H1 (cell line): ENCODE results near the gene DSTYK. TPM values are rescaled to one million over a fixed set of nuclear protein-coding genes. Genes with fewer than 3 reads are reported as not detected.
A peak's percentile ranks its signal among the peaks of the same experiment; 100 is the strongest.

Experiments used
- CTCF ChIA-PET: fragments of 300-600 bp; sonication (Branson Sonifier 250); formaldehyde crosslinking; loops from one replicate; lab custom pipeline; 2021; ENCODE audit not compliant: partially characterized antibody; lab: Charles Lee
- POLR2A ChIA-PET: fragments of 300-600 bp; sonication (Branson Sonifier 250); formaldehyde crosslinking; loops from one replicate; lab custom pipeline; 2021; ENCODE audit warnings: inconsistent platforms; ENCODE audit not compliant: partially characterized antibody; lab: Charles Lee
- DNase-seq, 2 experiments: peaks; one replicate each; pipeline versions ENCODE4 v3.0.0 to v3.0.0-alpha.2; 2010 to 2022; ENCODE audit warnings: low spot score in 2 of 2, low read depth in 1 of 2, mixed read lengths in 1 of 2
- FAIRE-seq: peaks from 2 replicates; lab custom pipeline; 2011; peaks lifted over from hg19 to GRCh38; lab: Jason Lieb, UNC
- H2AFZ ChIP-seq: 2 replicates; pipeline ENCODE4 v1.8.1; 2012; ENCODE audit warnings: low read length, inconsistent platforms
- H2AK5ac ChIP-seq: 2 replicates; pipeline ENCODE4 v1.6.1; 2013; ENCODE audit warnings: low read depth, low read length
- H2BK120ac ChIP-seq: replicated peaks from 2 replicates; pipeline ENCODE3; 2013; ENCODE audit warnings: low read depth, low read length, inconsistent platforms
- H2BK12ac ChIP-seq: 2 replicates; pipeline ENCODE4 v1.6.1; 2013; ENCODE audit warnings: low read depth, low read length
- H2BK15ac ChIP-seq: 2 replicates; pipeline ENCODE4 v1.6.1; 2013; ENCODE audit warnings: low read length
- H2BK20ac ChIP-seq: 2 replicates; pipeline ENCODE4 v1.6.1; 2013; ENCODE audit warnings: low read length
- H2BK5ac ChIP-seq: 2 replicates; pipeline ENCODE4 v1.6.1; 2013; ENCODE audit warnings: low read depth, low read length
- H3K14ac ChIP-seq: 2 replicates; pipeline ENCODE4 v1.6.1; 2013; ENCODE audit warnings: inconsistent platforms; ENCODE audit not compliant: insufficient read length
- H3K18ac ChIP-seq: 2 replicates; pipeline ENCODE4 v1.6.1; 2013; ENCODE audit warnings: low read length; ENCODE audit errors: extremely low read depth
- H3K23ac ChIP-seq: 2 replicates; pipeline ENCODE4 v1.6.1; 2013; ENCODE audit warnings: inconsistent platforms; ENCODE audit not compliant: insufficient read length
- H3K23me2 ChIP-seq: 2 replicates; pipeline ENCODE4 v1.6.1; 2013; ENCODE audit warnings: low read depth, low read length
- H3K27ac ChIP-seq: 2 replicates; pipeline ENCODE4 v1.6.1; 2011; ENCODE audit warnings: low read depth, low read length, inconsistent platforms
- H3K27me3 ChIP-seq, 4 experiments: replicated peaks in 1 of 4; 1 replicate in 1 of 4; 2 replicates in 3 of 4; pipeline versions ENCODE4 v1.6.1 to v1.8.1; 2011 to 2013; ENCODE audit warnings: low read length in 3 of 4, mild to moderate bottlenecking in 3 of 4, inconsistent platforms in 2 of 4, mixed read lengths in 2 of 4, moderate library complexity in 1 of 4; ENCODE audit not compliant: control insufficient read depth in 3 of 4, insufficient read depth in 3 of 4; ENCODE audit errors: extremely low read depth in 1 of 4
- H3K36me3 ChIP-seq, 4 experiments: 2 replicates each; pipeline versions ENCODE4 v1.6.1 to v1.8.1; 2011 to 2013; ENCODE audit warnings: mild to moderate bottlenecking in 4 of 4, low read length in 3 of 4, moderate library complexity in 2 of 4, control low read depth in 1 of 4, inconsistent platforms in 1 of 4; ENCODE audit not compliant: insufficient read depth in 4 of 4, control insufficient read depth in 2 of 4
- H3K4ac ChIP-seq: replicated peaks from 2 replicates; pipeline ENCODE3; 2013; ENCODE audit warnings: low read length, low read depth, mixed read lengths, inconsistent platforms; ENCODE audit not compliant: insufficient read length
- H3K4me1 ChIP-seq, 4 experiments: replicated peaks in 1 of 4; 1 replicate in 1 of 4; 2 replicates in 3 of 4; pipeline versions ENCODE4 v1.6.1 to v1.8.1; 2011 to 2013; ENCODE audit warnings: low read length in 3 of 4, inconsistent platforms in 2 of 4, mixed read lengths in 1 of 4; ENCODE audit not compliant: insufficient read depth in 4 of 4, control insufficient read depth in 3 of 4
- H3K4me2 ChIP-seq, 2 experiments: 2 replicates each; pipeline versions ENCODE4 v1.6.1 to v1.8.1; 2011 to 2013; ENCODE audit warnings: low read depth in 2 of 2, low read length in 2 of 2, control low read depth in 1 of 2, inconsistent platforms in 1 of 2, mild to moderate bottlenecking in 1 of 2; ENCODE audit not compliant: insufficient read depth in 1 of 2
- H3K4me3 ChIP-seq, 4 experiments: fragments of 200-600, 300-600 bp in 1 of 4; sonication (generic), shearing (Covaris generic), sonication (Bioruptor Twin) in 1 of 4; 2 replicates each; pipeline versions ENCODE4 v1.5.1 to v1.8.1; 2011 to 2016; ENCODE audit warnings: low read length in 4 of 4, low read depth in 3 of 4, control low read depth in 2 of 4, inconsistent platforms in 2 of 4, mild to moderate bottlenecking in 2 of 4, mixed read lengths in 1 of 4, moderate library complexity in 1 of 4; ENCODE audit not compliant: insufficient read depth in 2 of 4; ENCODE audit errors: extremely low read depth in 1 of 4
- H3K56ac ChIP-seq: replicated peaks from 2 replicates; pipeline ENCODE3; 2013; ENCODE audit warnings: low read depth, mild to moderate bottlenecking, mixed read lengths, low read length, inconsistent platforms; ENCODE audit not compliant: insufficient read length
- H3K79me1 ChIP-seq: 2 replicates; pipeline ENCODE4 v1.6.1; 2013; ENCODE audit warnings: low read depth, low read length, control low read depth
- H3K79me2 ChIP-seq, 2 experiments: 2 replicates each; pipeline versions ENCODE4 v1.6.1 to v1.8.1; 2012 to 2013; ENCODE audit warnings: low read length in 2 of 2, mild to moderate bottlenecking in 2 of 2, inconsistent platforms in 1 of 2; ENCODE audit not compliant: insufficient read depth in 2 of 2, control insufficient read depth in 1 of 2
- H3K9ac ChIP-seq, 4 experiments: replicated peaks in 1 of 4; 1 replicate in 1 of 4; 2 replicates in 3 of 4; pipeline versions ENCODE4 v1.6.1 to v1.8.1; 2011 to 2013; ENCODE audit warnings: low read depth in 3 of 4, low read length in 3 of 4, control low read depth in 2 of 4, mild to moderate bottlenecking in 2 of 4, moderate library complexity in 2 of 4, inconsistent platforms in 1 of 4; ENCODE audit errors: extremely low read depth in 1 of 4
- H3K9me3 ChIP-seq, 2 experiments: 2 replicates each; pipeline versions ENCODE4 v1.6.1 to v1.8.1; 2012 to 2013; ENCODE audit warnings: mild to moderate bottlenecking in 2 of 2, moderate library complexity in 2 of 2, control low read depth in 1 of 2, inconsistent platforms in 1 of 2, low read depth in 1 of 2, low read length in 1 of 2, mixed read lengths in 1 of 2; ENCODE audit not compliant: insufficient read depth in 2 of 2
- H4K20me1 ChIP-seq, 2 experiments: replicated peaks in 1 of 2; 2 replicates each; pipeline versions ENCODE3 to v1.8.1; 2011 to 2013; ENCODE audit warnings: inconsistent platforms in 2 of 2, low read length in 2 of 2, mild to moderate bottlenecking in 1 of 2; ENCODE audit not compliant: insufficient read depth in 2 of 2, control insufficient read depth in 1 of 2
- H4K5ac ChIP-seq: 2 replicates; pipeline ENCODE4 v1.6.1; 2013; ENCODE audit warnings: low read length, low read depth, mixed read lengths, inconsistent platforms; ENCODE audit not compliant: insufficient read length
- H4K8ac ChIP-seq: 2 replicates; pipeline ENCODE4 v1.8.0; 2013; ENCODE audit warnings: mild to moderate bottlenecking, moderate library complexity, low read length, inconsistent platforms; ENCODE audit not compliant: insufficient read depth; ENCODE audit errors: extremely low read depth
- H4K91ac ChIP-seq: replicated peaks from 2 replicates; pipeline ENCODE3; 2013; ENCODE audit warnings: low read length, mixed read lengths, inconsistent platforms; ENCODE audit not compliant: insufficient read length
- CBX5 ChIP-seq: fragments of 300-800, 300-1000 bp; sonication (generic); IDR thresholded peaks from 2 replicates; pipeline ENCODE4 v1.7.1; 2016; ENCODE audit warnings: antibody characterized with exemption, low read length, low read depth
- CTBP2 ChIP-seq: IDR thresholded peaks from 2 replicates; pipeline ENCODE4 v1.7.0; 2011; ENCODE audit warnings: borderline replicate concordance, mild to moderate bottlenecking, moderate library complexity, mixed read lengths, low read length; ENCODE audit not compliant: insufficient read depth, insufficient read length
- HDAC6 ChIP-seq: IDR thresholded peaks from one replicate; pipeline ENCODE4 v1.7.1; 2012; ENCODE audit warnings: low read depth, mild to moderate bottlenecking, inconsistent platforms, low read length, moderate library complexity
- KDM5A ChIP-seq: fragments of 200-600 bp; IDR thresholded peaks from 2 replicates; pipeline ENCODE4 v1.7.1; 2012; ENCODE audit warnings: mild to moderate bottlenecking, low read length, inconsistent platforms, mixed read lengths
- MAFK ChIP-seq: IDR thresholded peaks from 2 replicates; pipeline ENCODE4 v1.6.1; 2012; ENCODE audit warnings: low read depth, mild to moderate bottlenecking, improper control_type of control experiment, low read length
- SIX5 ChIP-seq: IDR thresholded peaks from 2 replicates; pipeline ENCODE4 v1.6.1; 2011; ENCODE audit warnings: mild to moderate bottlenecking, low read depth, low read length
- TAF1 ChIP-seq: IDR thresholded peaks from 2 replicates; pipeline ENCODE4 v1.6.1; 2011; ENCODE audit warnings: mild to moderate bottlenecking, low read depth, low read length
- TAF7 ChIP-seq: optimal IDR thresholded peaks from 2 replicates; pipeline ENCODE3; 2011; ENCODE audit warnings: low read depth, mild to moderate bottlenecking, inconsistent platforms, low read length, moderate library complexity, borderline replicate concordance
- USF2 ChIP-seq: IDR thresholded peaks from 2 replicates; pipeline ENCODE4 v1.6.1; 2011; ENCODE audit warnings: low read length, improper control_type of control experiment
- ZNF274 ChIP-seq: IDR thresholded peaks from 2 replicates; pipeline ENCODE4 v1.7.0; 2012; ENCODE audit warnings: low read length, borderline replicate concordance; ENCODE audit errors: extremely low read depth
- WGBS, 2 experiments: shearing (Covaris generic) in 1 of 2; methylation state at CpG; one replicate each; pipeline versions ENCODE4 v1.1.6 to v1.1.7; 2013 to 2015; ENCODE audit warnings: low lambda C conversion rate in 2 of 2, mixed read lengths in 2 of 2, inconsistent platforms in 1 of 2, low coverage in 1 of 2, missing lambda C conversion rate in 1 of 2; ENCODE audit not compliant: insufficient replicate concordance in 2 of 2, insufficient coverage in 1 of 2, insufficient read length in 1 of 2; ENCODE audit errors: extremely low coverage in 1 of 2, missing lambda C conversion rate in 1 of 2; 5-methylcytosine and 5-hydroxymethylcytosine counted together
- polyA plus RNA-seq, 7 experiments: library from polyadenylated mRNA; depleted of rRNA in 3 of 7; stranded (reverse) in 5 of 7; unstranded in 2 of 7; fragments of >200 nt in 5 of 7; fragments of 200-250 nt in 2 of 7; gene quantifications; 1 replicate in 5 of 7; 2 replicates in 1 of 7; 4 replicates in 1 of 7; pipeline versions ENCODE4 v1.2.1 to v1.2.3, GENCODE V29; 2011 to 2013; ENCODE audit warnings: missing spikeins in 2 of 7, mixed read lengths in 2 of 7
- total RNA-seq: library from RNA; stranded (reverse); fragmentation: NEBNext Ultra II Directional; extraction: Animal tissue kit (Norgen Biotek cat#: 25700); gene quantifications from 2 replicates; pipeline ENCODE4 v1.2.1, GENCODE V29; 2021

The DSTYK gene
- total and polyA plus RNA-seq, 2 of the 8 experiments (the other 6 are each of a cell fraction or from before 2014, with no cell fraction given): 2.7 to 8.5 TPM

GRCh38 chr1:205243350-205244191 is 32.1 kb upstream of the DSTYK start:
- Histone ChIP-seq H3K9ac (no peak overlapping the region), H4K91ac (no peak overlapping the region), H3K4me3 (no peak overlapping the region), H2BK20ac (no peak overlapping the region), H2BK120ac (no peak overlapping the region), H4K5ac (no peak overlapping the region), H2BK12ac (no peak overlapping the region), H2AK5ac (no peak overlapping the region), H2BK5ac (0 out of 2 replicates have a peak overlapping the region, but pooled peaks have one; percentile 21), H3K4me1 (peaks cover 0 to 4% (median 0%) of the 10 kb centered on the region in 4 experiments; a peak in 3 of 7 replicates), H3K4me2 (no peak overlapping the region), H3K27ac (no peak overlapping the region), H3K23ac (no peak overlapping the region), H3K18ac (no peak overlapping the region), H3K27me3 (no peaks in the 10 kb centered on the region), H3K23me2 (no peaks in the 10 kb centered on the region), H3K14ac (no peak overlapping the region), H2BK15ac (no peak overlapping the region), H3K79me1 (no peaks in the 10 kb centered on the region; the same call in 1 of the 2 replicates), H4K8ac (no peak overlapping the region), H3K4ac (no peak overlapping the region), H3K36me3 (peaks cover 0 to 5% (median 2%) of the 10 kb centered on the region in 4 experiments; a peak in 3 of 8 replicates), H3K79me2 (no peaks in the 10 kb centered on the region), H4K20me1 (peaks cover 0 to 1% of the 10 kb centered on the region in 2 experiments), H3K9me3 (no peaks in the 10 kb centered on the region), H3K56ac (no peak overlapping the region), H2AFZ (no peak overlapping the region)
- TF ChIP-seq CBX5: no peak
- no peak for TF ChIP-seq MAFK
- TF ChIP-seq ZNF274: no peak
- TF ChIP-seq HDAC6: no peak
- TF ChIP-seq SIX5: no peak
- TF ChIP-seq TAF7: no peak
- TF ChIP-seq CTBP2: no peak
- no peak for TF ChIP-seq KDM5A
- no peak for TF ChIP-seq TAF1
- TF ChIP-seq USF2: no peak
- FAIRE-seq (no peak), DNase-seq (no peak)
- ChIA-PET POLR2A (interaction anchor here (0.6 to 4.2 kb wide), 4 partner anchors 8 to 57 kb away, joined by 3 to 11 read pairs (median 4); no protein-coding TSS in a partner anchor), CTCF (interaction anchor here (0.6 to 40.8 kb wide), 7 partner anchors 0 to 206 kb away, joined by 3 to 1035 read pairs (median 4); partner anchors contain the start of gene TMCC2)
- 95% methylated on average over 8 of the region's 8 CpGs; no CpG with 5 or more reads in 1 of the 2 experiments for WGBS, 2 experiments
